ENCODE data around the gene FARS2. TPM values are rescaled to one million over a fixed set of nuclear protein-coding genes. Genes with fewer than 3 reads are reported as not detected.

Gene FARS2
- total RNA-seq, 2 experiments from 2014 or later, result 13.8 to 14.3 TPM

- CTCF ChIA-PET (ENCODE audit: unreplicated experiment), result no interaction called here
- Histone ChIP-seq H3K4me2 (ENCODE audit: low read length) (no peak overlapping the region), H3K9me3 (ENCODE audit: low read length) (no peaks in the 10 kb centered on the region), H3K4me3 (ENCODE audit: low read depth, low read length, poor library complexity, severe bottlenecking) (no peak overlapping the region), H3K27ac (ENCODE audit: low read depth, low read length, poor library complexity, severe bottlenecking) (no peak overlapping the region), H3K9me2 (ENCODE audit: insufficient read depth, low read length) (no peaks in the 10 kb centered on the region), H3K36me3 (ENCODE audit: insufficient read depth, low read length) (no peaks in the 10 kb centered on the region), H2AFZ (ENCODE audit: low read length) (no peak overlapping the region), H3K79me2 (ENCODE audit: insufficient read depth, low read depth, low read length) (no peaks in the 10 kb centered on the region), H4K20me1 (ENCODE audit: insufficient read depth, low read length) (0 out of 2 replicates have a peak, but pooled peaks cover 6% of the 10 kb centered on the region), H3K4me1 (ENCODE audit: insufficient read depth, low read length, poor library complexity, severe bottlenecking) (no peaks in the 10 kb centered on the region)
- TF ChIP-seq CTCF (conservative IDR thresholded peaks at IDR 0.05; ENCODE audit: low read length) (no peak), EZH2phosphoT487 (IDR thresholded peaks at IDR 0.05; ENCODE audit: borderline replicate concordance, low read depth, low read length) (no peak)
- POLR2A ChIA-PET, result no interaction called here
- no TSS peak for BruUV-seq (replicated peaks)
- no peak for DNase-seq (ENCODE audit: low spot score)
- intact Hi-C loops (cut with micrococcal nuclease; ENCODE audit: unreplicated experiment), result no loop called here
Measured at GRCh38 chr6:5390177-5390576, 128.9 kb downstream of the FARS2 start.

- TF ChIP-seq CTCF (conservative IDR thresholded peaks at IDR 0.05; ENCODE audit: low read length) (no peak), EZH2phosphoT487 (IDR thresholded peaks at IDR 0.05; ENCODE audit: borderline replicate concordance, low read depth, low read length) (no peak)
- H3K4me2 ChIP-seq (ENCODE audit: low read length), result no peak overlapping the region
- H3K79me2 ChIP-seq (ENCODE audit: insufficient read depth, low read depth, low read length), result no peaks in the 10 kb centered on the region
- CTCF ChIA-PET (ENCODE audit: unreplicated experiment), result no interaction called here
- POLR2A ChIA-PET, result interaction anchor here (0.6 kb wide), 1 partner anchor 1065 kb away, joined by 5 read pairs; no protein-coding TSS in a partner anchor
- H4K20me1 ChIP-seq (ENCODE audit: insufficient read depth, low read length), result no peaks in the 10 kb centered on the region
- no peaks in the 10 kb centered on the region for H3K36me3 ChIP-seq (ENCODE audit: insufficient read depth, low read length)
- BruUV-seq (replicated peaks), result no TSS peak
- intact Hi-C loops (cut with micrococcal nuclease; ENCODE audit: unreplicated experiment), result no loop called here
- no peaks in the 10 kb centered on the region for H3K4me1 ChIP-seq (ENCODE audit: insufficient read depth, low read length, poor library complexity, severe bottlenecking)
- no peak for DNase-seq (ENCODE audit: low spot score)
- no peak overlapping the region for H3K4me3 ChIP-seq (ENCODE audit: low read depth, low read length, poor library complexity, severe bottlenecking)
- H3K9me3 ChIP-seq (ENCODE audit: low read length), result no peaks in the 10 kb centered on the region
- no peak overlapping the region for H3K27ac ChIP-seq (ENCODE audit: low read depth, low read length, poor library complexity, severe bottlenecking)
- H2AFZ ChIP-seq (ENCODE audit: low read length), result no peak overlapping the region
- H3K9me2 ChIP-seq (ENCODE audit: insufficient read depth, low read length), result no peaks in the 10 kb centered on the region
Measured at GRCh38 chr6:5394280-5394679, 133.0 kb downstream of the FARS2 start.

- ChIA-PET CTCF (ENCODE audit: unreplicated experiment) (no interaction called here), POLR2A (no interaction called here)
- Histone ChIP-seq H3K9me2 (ENCODE audit: insufficient read depth, low read length) (no peaks in the 10 kb centered on the region), H4K20me1 (ENCODE audit: insufficient read depth, low read length) (no peaks in the 10 kb centered on the region), H3K4me2 (ENCODE audit: low read length) (no peak overlapping the region), H3K4me3 (ENCODE audit: low read depth, low read length, poor library complexity, severe bottlenecking) (no peak overlapping the region), H2AFZ (ENCODE audit: low read length) (no peak overlapping the region), H3K9me3 (ENCODE audit: low read length) (no peaks in the 10 kb centered on the region), H3K36me3 (ENCODE audit: insufficient read depth, low read length) (no peaks in the 10 kb centered on the region), H3K79me2 (ENCODE audit: insufficient read depth, low read depth, low read length) (no peaks in the 10 kb centered on the region), H3K4me1 (ENCODE audit: insufficient read depth, low read length, poor library complexity, severe bottlenecking) (no peaks in the 10 kb centered on the region), H3K27ac (ENCODE audit: low read depth, low read length, poor library complexity, severe bottlenecking) (no peak overlapping the region)
- no peak for DNase-seq (ENCODE audit: low spot score)
- intact Hi-C loops (cut with micrococcal nuclease; ENCODE audit: unreplicated experiment), result loop anchor here (5.0 kb wide), 1 partner anchor 178 kb away; no protein-coding TSS in a partner anchor
- BruUV-seq (replicated peaks), result no TSS peak
- TF ChIP-seq EZH2phosphoT487 (IDR thresholded peaks at IDR 0.05; ENCODE audit: borderline replicate concordance, low read depth, low read length) (no peak), CTCF (conservative IDR thresholded peaks at IDR 0.05; ENCODE audit: low read length) (0 out of 2 replicates have a peak, but pooled peaks have one; percentile 11)
Measured at GRCh38 chr6:5395719-5396118, 134.4 kb downstream of the FARS2 start.
